Tibial artery (tissue), 4 donors: Measurements from ENCODE around the gene SUSD3.

ENCODE experiments used
- DNase-seq, 2 donors: peaks; one replicate each; pipeline ENCODE4 v3.0.0-alpha.2; 2019
- H3K27ac ChIP-seq, 2 donors: fragments of 200-600 bp; sonication (generic) in 1 of 2; 1 replicate in 1 of 2; 2 replicates in 1 of 2; pipeline ENCODE4 v1.5.1; 2018 to 2019; ENCODE audit warnings: mild to moderate bottlenecking in 1 of 2
- H3K27me3 ChIP-seq, 2 donors: fragments of 200-600 bp; sonication (generic) in 1 of 2; one replicate each; pipeline versions ENCODE4 v1.5.1 to v1.6.0; 2016 to 2019
- H3K36me3 ChIP-seq, 3 donors: fragments of 200-600 bp; sonication (generic) in 2 of 3; one replicate each; pipeline ENCODE4 v1.5.1; 2016 to 2019; ENCODE audit warnings: mild to moderate bottlenecking in 2 of 3
- H3K4me1 ChIP-seq, 4 donors: fragments of 200-600 bp; sonication (generic) in 2 of 4; 1 replicate in 3 of 4; 2 replicates in 1 of 4; pipeline ENCODE4 v1.5.1; 2016 to 2019
- H3K4me3 ChIP-seq, 2 donors: fragments of 200-600 bp; sonication (generic) in 1 of 2; 1 replicate in 1 of 2; 2 replicates in 1 of 2; pipeline ENCODE4 v1.5.1; 2018 to 2019; ENCODE audit warnings: mild to moderate bottlenecking in 2 of 2
- H3K9me3 ChIP-seq, 3 donors: fragments of 200-600 bp; sonication (generic) in 1 of 3; one replicate each; pipeline ENCODE4 v1.5.1; 2016 to 2019
- intact Hi-C: fragments of 100-400 bp; cut with DNase I; formaldehyde crosslinking; loops from one replicate; pipeline ENCODE4 v1.15.0; 2023; ENCODE audit warnings: low total_unique reads
- TF ChIP-seq, protein P1 (sequence below), 2 experiments: fragments of 200-600 bp in 1 of 2; fragments of 450-650 bp in 1 of 2; IDR thresholded peaks; one replicate each; pipeline ENCODE4 v1.5.1; 2017 to 2019; ENCODE audit warnings: antibody characterized with exemption in 2 of 2, mild to moderate bottlenecking in 1 of 2, moderate library complexity in 1 of 2

The SUSD3 gene

DNA sequence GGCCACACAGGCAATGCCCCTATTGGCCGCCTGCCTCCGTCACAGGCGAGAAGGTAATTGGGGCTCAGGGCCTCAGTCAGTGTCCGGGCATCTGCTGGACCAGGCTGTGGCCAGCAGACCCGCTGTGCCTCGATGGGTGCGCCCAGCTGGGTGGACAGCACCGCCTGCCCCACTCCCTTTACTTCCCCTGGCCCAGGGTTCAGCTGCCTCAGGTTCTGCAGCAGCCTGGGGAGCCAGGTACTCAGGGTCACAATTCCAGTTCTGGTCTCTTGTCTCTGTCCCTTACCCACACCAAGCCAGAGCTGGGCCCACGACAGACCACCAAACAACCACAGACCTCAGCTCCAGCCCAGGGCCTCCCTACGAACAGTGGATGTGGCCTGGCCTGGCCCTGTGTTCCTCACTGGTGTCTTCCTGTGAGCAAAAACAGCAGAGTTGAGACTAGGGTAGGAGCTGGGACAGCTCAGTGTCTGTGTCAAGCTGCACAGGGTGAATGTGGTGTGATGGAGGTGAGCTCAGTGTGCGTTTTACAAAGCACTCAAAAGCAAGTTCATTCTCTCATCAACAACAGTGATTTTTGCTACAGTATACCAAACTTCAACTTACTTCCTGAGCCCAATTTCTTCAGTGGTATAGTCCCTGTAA, 33.4 kb upstream of the SUSD3 start:
- Histone ChIP-seq H3K4me1 (no peaks in the 10 kb centered on the region), H3K4me3 (no peak overlapping the region), H3K27ac (no peak overlapping the region), H3K36me3 (no peaks in the 10 kb centered on the region), H3K27me3 (no peaks in the 10 kb centered on the region), H3K9me3 (no peaks in the 10 kb centered on the region)
- DNase-seq: no peak
- intact Hi-C loops: no loop called here
- TF ChIP-seq, protein P1, sequence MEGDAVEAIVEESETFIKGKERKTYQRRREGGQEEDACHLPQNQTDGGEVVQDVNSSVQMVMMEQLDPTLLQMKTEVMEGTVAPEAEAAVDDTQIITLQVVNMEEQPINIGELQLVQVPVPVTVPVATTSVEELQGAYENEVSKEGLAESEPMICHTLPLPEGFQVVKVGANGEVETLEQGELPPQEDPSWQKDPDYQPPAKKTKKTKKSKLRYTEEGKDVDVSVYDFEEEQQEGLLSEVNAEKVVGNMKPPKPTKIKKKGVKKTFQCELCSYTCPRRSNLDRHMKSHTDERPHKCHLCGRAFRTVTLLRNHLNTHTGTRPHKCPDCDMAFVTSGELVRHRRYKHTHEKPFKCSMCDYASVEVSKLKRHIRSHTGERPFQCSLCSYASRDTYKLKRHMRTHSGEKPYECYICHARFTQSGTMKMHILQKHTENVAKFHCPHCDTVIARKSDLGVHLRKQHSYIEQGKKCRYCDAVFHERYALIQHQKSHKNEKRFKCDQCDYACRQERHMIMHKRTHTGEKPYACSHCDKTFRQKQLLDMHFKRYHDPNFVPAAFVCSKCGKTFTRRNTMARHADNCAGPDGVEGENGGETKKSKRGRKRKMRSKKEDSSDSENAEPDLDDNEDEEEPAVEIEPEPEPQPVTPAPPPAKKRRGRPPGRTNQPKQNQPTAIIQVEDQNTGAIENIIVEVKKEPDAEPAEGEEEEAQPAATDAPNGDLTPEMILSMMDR (IDR thresholded peaks at IDR 0.05): no peak

DNA sequence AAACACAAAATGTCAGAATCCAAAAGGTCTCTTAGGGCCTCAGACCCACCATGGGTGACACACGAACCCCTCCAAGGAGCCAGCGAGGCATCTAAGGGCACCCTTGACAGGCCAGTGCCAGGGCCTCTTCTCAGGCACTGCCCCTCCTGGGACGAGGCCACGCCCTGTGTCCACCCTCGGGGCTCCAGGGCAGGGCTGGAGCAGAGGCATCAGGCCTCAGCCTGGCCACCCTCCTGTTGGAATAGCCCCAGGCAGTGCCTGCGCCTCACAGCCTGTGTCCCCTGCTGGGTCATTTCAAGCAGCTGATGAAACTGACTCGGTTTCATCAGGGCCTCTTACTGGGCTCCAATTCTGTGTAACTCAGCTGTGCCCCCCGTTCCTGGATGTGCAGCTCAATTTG, 32.8 kb upstream of the SUSD3 start:
- Histone ChIP-seq H3K36me3 (no peaks in the 10 kb centered on the region), H3K27ac (no peak overlapping the region), H3K4me1 (no peaks in the 10 kb centered on the region), H3K4me3 (no peak overlapping the region), H3K9me3 (no peaks in the 10 kb centered on the region), H3K27me3 (no peaks in the 10 kb centered on the region)
- DNase-seq: no peak
- TF ChIP-seq, protein P1 (IDR thresholded peaks at IDR 0.05): no peak
- intact Hi-C loops: no loop called here

DNA sequence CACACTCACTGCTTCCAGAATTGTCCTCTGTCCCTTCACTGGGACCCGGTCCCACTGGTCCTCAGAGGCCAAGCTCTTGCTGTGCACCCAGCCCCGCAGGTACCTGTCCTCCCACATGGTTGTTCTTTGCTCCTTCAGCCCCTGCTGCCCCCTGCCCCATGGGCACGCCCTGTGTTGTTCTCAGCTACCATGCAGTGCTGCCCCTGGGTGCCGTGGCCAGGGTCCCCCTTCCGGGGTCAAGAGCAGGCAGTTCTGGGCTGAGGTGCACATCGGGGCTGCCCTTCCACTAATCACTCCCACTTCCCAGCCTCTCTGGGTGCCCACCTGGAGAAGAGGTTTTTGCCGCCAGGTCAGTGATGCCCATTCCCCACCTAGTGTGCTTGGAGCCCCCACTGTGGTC, 31.9 kb upstream of the SUSD3 start:
- intact Hi-C loops: no loop called here
- no peak overlapping the region for H3K27ac ChIP-seq
- TF ChIP-seq, protein P1 (IDR thresholded peaks at IDR 0.05): no peak
- H3K4me3 ChIP-seq: no peak overlapping the region
- no peaks in the 10 kb centered on the region for H3K9me3 ChIP-seq
- DNase-seq: no peak
- H3K27me3 ChIP-seq: no peaks in the 10 kb centered on the region
- H3K36me3 ChIP-seq: no peaks in the 10 kb centered on the region
- no peaks in the 10 kb centered on the region for H3K4me1 ChIP-seq

DNA sequence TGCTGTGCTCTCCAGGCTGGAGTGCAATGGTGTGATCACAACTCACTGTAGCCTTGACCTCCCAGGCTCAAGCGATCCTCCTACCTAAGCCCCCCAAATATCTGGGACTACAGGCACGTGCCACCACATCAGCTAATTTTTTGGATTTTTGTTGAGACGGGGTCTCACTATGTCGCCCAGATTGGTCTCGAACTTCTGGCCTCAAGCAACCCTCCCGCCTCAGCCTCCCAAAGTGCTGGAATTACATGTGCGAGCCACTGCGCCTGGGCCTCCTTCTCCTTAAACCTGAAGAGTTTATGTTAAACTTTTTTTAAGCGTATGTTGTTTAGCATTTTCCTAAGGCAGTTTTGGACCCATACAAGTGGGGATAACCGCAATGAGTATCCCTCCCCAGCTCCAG, 30.8 kb upstream of the SUSD3 start:
- Histone ChIP-seq H3K36me3 (no peaks in the 10 kb centered on the region), H3K27me3 (no peaks in the 10 kb centered on the region), H3K4me1 (no peaks in the 10 kb centered on the region), H3K9me3 (no peaks in the 10 kb centered on the region), H3K4me3 (no peak overlapping the region), H3K27ac (no peak overlapping the region)
- DNase-seq: no peak
- intact Hi-C loops: no loop called here
- TF ChIP-seq, protein P1 (IDR thresholded peaks at IDR 0.05): no peak

DNA sequence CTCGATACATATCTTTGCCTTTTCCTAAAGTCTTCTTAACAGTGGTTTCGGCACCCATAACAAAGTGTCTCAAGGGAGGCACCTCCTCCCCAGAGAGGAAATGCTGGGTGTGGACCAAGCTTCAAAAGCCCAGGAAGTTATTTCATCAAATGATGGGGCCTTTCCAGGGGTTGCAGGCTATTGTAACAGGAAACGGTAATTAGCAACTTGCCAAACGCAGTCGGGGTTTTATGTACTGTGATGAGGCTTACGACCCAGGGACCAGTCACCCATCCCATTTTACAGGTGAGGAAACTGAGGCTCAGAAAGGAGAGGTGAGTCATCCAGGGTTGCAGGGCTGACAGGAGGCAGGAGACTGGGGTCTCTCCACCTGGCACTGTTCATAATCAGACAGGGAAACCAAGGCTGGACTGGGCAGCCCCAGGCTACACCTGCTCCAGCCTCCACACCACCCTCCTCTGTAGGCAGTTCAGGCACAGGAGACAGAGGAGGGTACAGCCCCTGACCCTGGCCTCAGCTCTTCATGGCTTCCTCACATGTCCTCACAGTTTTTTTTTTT, 30.0 kb upstream of the SUSD3 start:
- Histone ChIP-seq H3K36me3 (no peaks in the 10 kb centered on the region), H3K4me1 (no peaks in the 10 kb centered on the region), H3K4me3 (no peak overlapping the region), H3K27ac (no peak overlapping the region), H3K9me3 (no peaks in the 10 kb centered on the region), H3K27me3 (no peaks in the 10 kb centered on the region)
- DNase-seq: no peak
- TF ChIP-seq, protein P1 (IDR thresholded peaks at IDR 0.05): no peak
- intact Hi-C loops: no loop called here
